HCEC 1CT (cell line): Measurements from ENCODE around the gene KIF2C.
"Not testable (repeated sequence)": the region's sequence is repeated elsewhere in the genome, so short reads cannot be mapped to it uniquely, and the experiment has no call there.

Experiments
- DNase-seq: peaks from one replicate; pipeline ENCODE4 v3.0.0-alpha.2; 2017

The KIF2C gene

DNA sequence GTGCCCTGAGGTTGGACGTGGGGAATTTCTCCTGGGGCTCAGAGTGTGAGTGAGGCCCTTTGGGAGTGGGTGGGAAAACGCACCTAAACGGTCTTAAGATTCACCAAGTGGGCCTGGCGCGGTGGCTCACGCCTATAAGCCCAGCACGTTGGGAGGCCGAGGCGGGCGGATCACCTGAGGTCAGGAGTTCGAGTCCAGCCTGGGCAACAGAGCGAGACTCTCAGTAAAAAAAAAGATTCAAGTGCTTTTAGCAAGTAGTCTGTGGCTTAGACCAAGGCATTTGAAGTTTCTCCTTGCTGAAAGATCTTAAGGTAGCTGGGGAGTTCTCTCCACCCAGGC, 37.1 kb downstream of the KIF2C start:
- DNase-seq = no peak

DNA sequence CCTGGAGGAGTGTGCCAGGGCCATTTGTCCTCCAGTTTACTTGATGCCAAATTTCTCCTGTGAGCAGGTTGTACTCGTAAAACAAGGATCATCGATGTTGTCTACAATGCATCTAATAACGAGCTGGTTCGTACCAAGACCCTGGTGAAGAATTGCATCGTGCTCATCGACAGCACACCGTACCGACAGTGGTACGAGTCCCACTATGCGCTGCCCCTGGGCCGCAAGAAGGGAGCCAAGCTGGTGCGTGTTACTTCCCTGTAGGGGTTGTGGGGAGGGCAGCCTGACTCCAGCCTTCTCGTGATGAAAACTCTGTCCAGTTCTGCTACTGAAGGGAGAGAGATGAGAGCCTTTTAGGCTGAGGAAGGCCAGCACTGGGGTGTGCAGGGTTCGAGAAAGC, 37.9 kb downstream of the KIF2C start:
- DNase-seq = no peak

- DNase-seq = no peak
Measured at GRCh38 chr1:44777969-44778635, 38.5 kb downstream of the KIF2C start.

DNA sequence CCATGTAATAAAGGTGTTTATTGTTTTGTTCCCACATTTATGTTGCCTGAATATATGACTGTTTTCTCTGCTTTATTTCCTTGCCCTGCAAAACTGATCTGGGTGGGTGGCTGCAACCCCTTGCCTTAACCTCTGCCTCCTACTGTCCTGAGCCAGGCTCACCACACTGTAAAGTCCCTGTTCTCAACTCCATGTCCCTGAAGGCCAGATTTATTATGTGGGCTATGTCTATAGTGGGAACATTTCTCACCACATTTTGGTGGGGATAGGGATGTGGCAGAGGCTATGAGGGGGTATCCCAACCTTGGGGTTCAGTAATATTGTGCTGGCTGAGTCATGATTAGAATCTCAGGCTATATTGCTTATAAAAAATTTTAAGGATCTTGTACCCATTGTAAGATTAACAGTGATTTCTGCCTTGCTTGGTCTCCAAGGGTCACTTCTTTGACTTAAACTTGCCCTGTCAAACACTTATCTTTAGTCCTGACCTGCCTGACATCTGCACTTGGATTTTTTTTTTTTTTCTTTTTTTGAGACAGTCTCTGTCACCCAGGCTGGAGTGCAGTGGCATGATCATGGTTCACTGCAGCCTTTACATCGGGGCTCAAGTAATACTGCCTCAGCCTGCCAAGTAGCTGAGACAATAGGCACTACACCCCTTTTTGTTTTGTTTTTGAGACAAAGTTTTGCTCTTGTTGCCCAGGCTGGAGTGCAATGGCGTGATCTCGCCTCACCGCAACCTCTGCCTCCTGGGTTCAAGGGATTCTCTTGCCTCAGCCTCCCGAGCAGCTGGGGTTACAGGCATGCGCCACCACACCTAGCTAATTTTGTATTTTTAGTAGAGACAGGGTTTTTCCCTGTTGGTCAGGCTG, 39.3 kb downstream of the KIF2C start:
- no peak for DNase-seq

DNA sequence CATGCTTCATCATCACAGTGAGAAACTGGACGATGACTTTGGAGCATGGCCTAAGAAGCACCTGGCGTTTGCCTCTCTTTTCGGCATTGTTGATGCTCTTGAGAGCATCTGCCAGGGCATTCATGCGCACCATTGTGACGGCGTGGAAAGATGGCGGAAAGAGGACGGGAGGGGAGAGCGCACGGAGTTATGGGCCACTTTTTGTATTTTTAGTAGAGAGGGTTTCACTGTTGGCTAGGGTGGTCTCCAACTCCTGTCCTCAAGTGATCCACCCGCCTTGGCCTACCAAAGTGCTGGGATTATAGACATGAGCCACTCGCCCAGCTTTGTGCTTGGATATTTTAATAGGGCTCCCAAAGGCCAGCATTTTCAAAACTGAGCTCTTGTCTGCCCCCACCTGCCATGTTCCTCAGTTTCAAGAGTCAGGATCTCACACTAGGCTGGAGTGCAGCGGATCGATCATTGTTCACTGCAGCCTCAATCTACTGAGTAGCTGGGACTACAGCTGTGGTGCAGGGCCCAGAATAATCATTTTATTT, 41.0 kb downstream of the KIF2C start:
- DNase-seq = no peak

- no peak for DNase-seq
Measured at GRCh38 chr1:44783697-44784093, 44.1 kb downstream of the KIF2C start.

GRCh38 chr1:44784094-44785028, 44.7 kb downstream of the KIF2C start:
- DNase-seq = no peak

GRCh38 chr1:44785029-44785380, 45.4 kb downstream of the KIF2C start:
- no peak for DNase-seq

DNA sequence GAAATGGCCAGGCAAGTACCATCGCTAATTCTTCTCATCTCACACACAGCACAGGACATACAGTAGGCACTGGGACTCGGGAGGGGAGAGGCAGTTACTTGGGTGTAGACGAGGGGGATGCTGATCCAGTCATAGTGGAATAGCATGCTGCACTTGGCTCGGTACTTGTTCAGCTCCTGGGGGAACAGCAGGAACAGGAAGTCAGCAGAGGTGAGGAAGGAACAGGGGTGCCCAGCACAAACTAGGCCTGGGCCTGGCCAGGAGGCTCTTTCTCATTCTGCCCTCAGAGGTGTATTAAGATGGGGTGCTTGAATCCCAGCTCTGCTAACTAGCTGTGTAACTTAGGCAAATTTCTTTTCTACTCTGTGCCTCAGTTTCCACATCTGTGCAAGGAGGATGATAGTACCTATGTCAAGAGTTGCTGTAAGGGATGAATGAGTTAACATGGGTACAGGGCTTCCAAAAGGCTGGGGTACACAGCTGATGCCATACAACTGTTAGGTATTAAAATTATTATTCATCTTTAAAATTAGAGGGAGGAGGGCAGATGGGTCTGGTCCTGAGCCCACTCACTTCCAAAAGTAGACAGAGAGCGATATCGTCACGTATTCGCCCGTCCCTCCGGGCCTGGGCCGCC, 46.0 kb downstream of the KIF2C start:
- no peak for DNase-seq

DNA sequence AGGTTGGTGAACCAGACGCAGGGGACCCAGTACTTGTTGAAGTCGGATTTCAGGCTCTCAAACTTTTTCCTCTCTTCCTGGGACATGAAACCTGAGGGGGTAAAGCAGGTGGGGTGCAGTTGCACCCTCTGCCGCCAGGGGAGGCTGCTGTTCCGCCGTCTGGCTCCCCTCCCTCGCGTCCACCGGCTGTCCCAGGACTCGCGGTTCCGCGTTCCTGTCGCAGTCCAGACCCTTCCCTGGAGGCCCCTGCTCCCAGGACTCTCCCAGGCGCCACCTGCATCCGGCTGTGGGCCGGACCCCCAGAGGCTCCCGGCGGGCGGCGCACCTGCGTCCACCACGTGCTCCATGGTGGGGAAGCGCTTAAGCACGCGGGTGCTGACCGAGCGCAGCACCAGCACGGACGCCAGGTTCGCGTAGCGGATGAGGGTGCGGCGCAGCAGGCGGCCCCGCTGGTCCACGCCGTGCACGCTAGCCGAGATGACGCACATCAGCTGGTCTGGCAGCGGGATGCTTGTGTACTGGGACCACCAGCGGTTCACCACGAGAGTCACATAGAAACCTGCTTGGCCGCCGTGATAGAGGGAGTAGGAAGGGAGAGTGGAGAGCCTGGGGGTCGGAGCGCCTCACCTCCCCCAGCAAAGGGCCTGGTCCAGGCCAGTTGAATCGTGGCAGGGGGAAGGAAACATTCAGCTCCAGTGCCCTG, 46.7 kb downstream of the KIF2C start:
- DNase-seq = no peak

- no peak for DNase-seq
Measured at GRCh38 chr1:44786841-44787426, 47.3 kb downstream of the KIF2C start.

GRCh38 chr1:44787506-44787905, 47.9 kb downstream of the KIF2C start:
- no peak for DNase-seq

DNA sequence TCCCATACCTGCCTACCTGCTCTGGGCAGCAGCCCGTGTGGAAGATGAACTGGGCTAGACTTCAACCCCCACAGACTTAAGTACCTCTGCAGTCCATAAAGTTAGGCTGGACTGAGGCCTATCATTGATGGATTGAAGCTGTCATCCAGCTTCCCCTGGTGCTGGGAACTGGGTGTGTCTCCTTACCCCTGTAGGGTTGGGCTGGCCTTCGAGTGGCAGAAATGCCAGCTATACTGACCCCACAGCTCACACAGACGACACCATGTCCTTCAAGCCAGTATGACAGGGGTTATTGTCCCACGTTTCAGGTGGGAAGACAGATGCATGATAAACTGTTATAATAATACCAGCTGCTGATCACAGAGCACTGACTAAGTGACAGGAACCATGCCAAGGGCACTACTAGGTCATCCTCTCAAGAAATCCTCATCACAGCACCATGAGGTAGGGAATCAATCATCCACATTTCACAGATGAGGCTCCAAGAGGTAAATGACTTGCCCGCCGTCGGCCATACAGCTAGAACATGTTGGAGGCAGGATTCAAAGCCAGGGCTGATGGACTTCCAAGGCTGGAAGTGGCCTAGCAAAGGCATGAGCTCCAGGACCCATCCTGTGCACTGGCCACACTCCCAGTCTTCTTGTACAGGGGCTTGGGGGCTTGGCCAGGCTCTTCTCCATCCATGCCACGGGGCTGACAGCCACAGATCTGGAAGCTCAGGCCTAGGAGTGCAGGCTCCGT, 48.7 kb downstream of the KIF2C start, which contains the start of gene BEST4:
TSS of gene BEST4 (minus strand) at position 51 of the 741 bp plus-strand sequence. CDS start 465 bp downstream, outside the sequence.
- DNase-seq = no peak

- no peak for DNase-seq
Measured at GRCh38 chr1:44790968-44791801, 51.5 kb downstream of the KIF2C start.

GRCh38 chr1:44792736-44793502, 53.3 kb downstream of the KIF2C start:
- no peak for DNase-seq

DNA sequence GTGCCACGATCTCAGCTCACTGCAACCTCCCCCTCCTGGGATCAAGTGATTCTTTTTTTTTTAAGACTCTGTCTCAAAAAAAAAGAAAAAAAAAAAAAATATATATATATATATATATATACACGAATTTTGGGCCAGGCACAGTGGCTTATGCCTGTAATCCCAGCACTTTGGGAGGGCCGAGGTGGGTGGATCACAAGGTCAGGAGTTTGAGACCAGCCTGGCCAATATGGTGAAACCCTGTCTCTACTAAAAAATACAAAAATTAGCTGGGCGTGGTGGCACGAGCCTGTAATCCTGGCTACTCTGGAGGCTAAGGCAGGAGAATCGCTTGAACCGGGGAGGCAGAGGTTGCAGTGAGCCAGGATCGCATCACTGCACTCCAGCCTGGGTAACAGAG, 58.2 kb downstream of the KIF2C start:
- DNase-seq = not testable (repeated sequence)

- no peak for DNase-seq
Measured at GRCh38 chr1:44798481-44799365, 59.1 kb downstream of the KIF2C start.
